ENCODE data around the gene SPINK2.

- TF ChIP-seq CTCF (IDR thresholded peaks at IDR 0.05) (no peak), POLR2AphosphoS5 (IDR thresholded peaks at IDR 0.05; ENCODE audit: low read depth, low read length) (no peak), REST (IDR thresholded peaks at IDR 0.05; ENCODE audit: insufficient read depth in 1 of 2, low read depth in 2 of 2, low read length in 1 of 2) (no peak)
These were observed 38.3 kb upstream of the SPINK2 start for GRCh38 chr4:56859841-56860240.
